Endothelial cell of umbilical vein (primary cell): ENCODE data around the gene RNU1-1.
"Not testable (repeated sequence)": the region's sequence is repeated elsewhere in the genome, so short reads cannot be mapped to it uniquely, and the experiment has no call there.

ENCODE experiments used
- CTCF ChIP-seq, 2 donors: IDR thresholded peaks; 1 replicate in 1 of 2; 2 replicates in 1 of 2; pipeline ENCODE4 v1.5.1; 2011; ENCODE audit warnings: low read length in 2 of 2, mild to moderate bottlenecking in 2 of 2, moderate library complexity in 2 of 2, control low read depth in 1 of 2, inconsistent platforms in 1 of 2, low read depth in 1 of 2; ENCODE audit not compliant: insufficient read depth in 1 of 2; ENCODE audit errors: extremely low read depth in 1 of 2
- EZH2 ChIP-seq: IDR thresholded peaks from 2 replicates; pipeline ENCODE4 v1.6.1; 2012; ENCODE audit warnings: borderline replicate concordance, low read depth, mild to moderate bottlenecking, moderate library complexity, low read length, inconsistent platforms; ENCODE audit not compliant: severe bottlenecking
- FOS ChIP-seq: IDR thresholded peaks from 2 replicates; pipeline ENCODE4 v1.6.1; 2011; ENCODE audit warnings: mild to moderate bottlenecking, low read length, moderate library complexity, borderline replicate concordance; ENCODE audit not compliant: insufficient read depth
- GATA2 ChIP-seq: IDR thresholded peaks from 2 replicates; pipeline ENCODE4 v1.7.0; 2011; ENCODE audit warnings: low read depth, mild to moderate bottlenecking, moderate library complexity, mixed read lengths, low read length; ENCODE audit not compliant: insufficient read length, insufficient read depth
- JUN ChIP-seq: IDR thresholded peaks from 2 replicates; pipeline ENCODE4 v1.6.1; 2011; ENCODE audit warnings: borderline replicate concordance, low read depth; ENCODE audit not compliant: insufficient read length, insufficient read depth
- MAX ChIP-seq: IDR thresholded peaks from 2 replicates; pipeline ENCODE4 v1.6.1; 2011; ENCODE audit not compliant: insufficient read depth, insufficient read length
- MYC ChIP-seq: IDR thresholded peaks from one replicate; pipeline ENCODE4 v1.6.1; 2011; ENCODE audit warnings: mild to moderate bottlenecking, low read depth, low read length
- POLR2A ChIP-seq: IDR thresholded peaks from 2 replicates; pipeline ENCODE4 v1.6.1; 2012; ENCODE audit warnings: low read depth, mild to moderate bottlenecking, control low read depth, low read length
- POLR2AphosphoS5 ChIP-seq: IDR thresholded peaks from 2 replicates; pipeline ENCODE4 v1.6.1; 2012; ENCODE audit warnings: low read depth, mild to moderate bottlenecking, control low read depth, low read length, moderate library complexity; ENCODE audit not compliant: insufficient read depth

GRCh38 chr1:16498047-16498446 lies 16.0 kb downstream of the RNU1-1 start:
- not testable (repeated sequence) for TF ChIP-seq FOS; CTCF (IDR thresholded peaks at IDR 0.05; ENCODE audit: extremely low read depth in 1 of 2, insufficient read depth in 1 of 2, low read depth in 1 of 2, low read length in 2 of 2); MYC; POLR2A; EZH2; GATA2; MAX; POLR2AphosphoS5; JUN
